Stimulated activated CD4-positive, alpha-beta T cell treated with anti-CD3 and anti-CD28 coated beads, Interleukin-1b, Interleukin-23, amount 100 ng/mL, for 48 hours (primary cell): Measurements from ENCODE around the gene GALNS.
"Not testable (repeated sequence)": the region's sequence is repeated elsewhere in the genome, so short reads cannot be mapped to it uniquely, and the experiment has no call there.

Experiments
- DNase-seq: peaks from one replicate; pipeline ENCODE4 v3.0.0-alpha.2; 2020

Gene GALNS

DNA sequence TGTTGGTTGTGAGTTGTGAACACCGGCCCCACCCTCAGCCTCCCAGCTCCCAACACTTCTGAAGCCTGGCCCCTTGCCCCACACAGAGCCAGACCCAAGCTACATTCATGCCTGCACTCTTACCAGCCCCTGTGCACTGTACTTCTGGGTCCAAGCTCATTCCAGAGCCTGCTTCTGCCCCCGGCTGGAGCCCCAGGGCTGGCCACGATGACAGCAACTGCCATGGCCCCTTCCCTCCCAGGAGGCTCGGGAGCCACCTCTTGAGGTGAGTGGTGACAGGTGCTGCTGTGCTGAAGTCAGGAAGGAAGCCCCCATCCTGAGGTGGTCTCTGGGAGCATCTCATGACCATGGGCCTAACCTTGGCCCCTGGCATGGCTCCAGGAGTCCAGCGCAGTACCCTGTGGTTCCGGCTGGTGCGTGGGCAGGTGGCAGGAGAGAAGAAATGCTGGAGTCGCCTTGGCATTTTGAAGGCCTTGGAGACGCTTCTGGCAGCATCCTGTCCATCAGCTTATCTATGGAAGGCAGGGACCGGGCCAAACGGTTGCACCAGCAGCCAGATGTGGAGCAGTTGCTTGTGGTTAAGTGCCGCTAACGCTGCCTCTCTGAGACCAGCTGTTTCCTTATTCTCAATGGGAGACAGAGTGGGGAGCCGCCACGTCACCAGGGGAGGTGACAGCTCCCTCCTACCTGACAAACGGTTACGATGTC is 57.0 kb downstream of the GALNS start:
- no peak for DNase-seq

DNA sequence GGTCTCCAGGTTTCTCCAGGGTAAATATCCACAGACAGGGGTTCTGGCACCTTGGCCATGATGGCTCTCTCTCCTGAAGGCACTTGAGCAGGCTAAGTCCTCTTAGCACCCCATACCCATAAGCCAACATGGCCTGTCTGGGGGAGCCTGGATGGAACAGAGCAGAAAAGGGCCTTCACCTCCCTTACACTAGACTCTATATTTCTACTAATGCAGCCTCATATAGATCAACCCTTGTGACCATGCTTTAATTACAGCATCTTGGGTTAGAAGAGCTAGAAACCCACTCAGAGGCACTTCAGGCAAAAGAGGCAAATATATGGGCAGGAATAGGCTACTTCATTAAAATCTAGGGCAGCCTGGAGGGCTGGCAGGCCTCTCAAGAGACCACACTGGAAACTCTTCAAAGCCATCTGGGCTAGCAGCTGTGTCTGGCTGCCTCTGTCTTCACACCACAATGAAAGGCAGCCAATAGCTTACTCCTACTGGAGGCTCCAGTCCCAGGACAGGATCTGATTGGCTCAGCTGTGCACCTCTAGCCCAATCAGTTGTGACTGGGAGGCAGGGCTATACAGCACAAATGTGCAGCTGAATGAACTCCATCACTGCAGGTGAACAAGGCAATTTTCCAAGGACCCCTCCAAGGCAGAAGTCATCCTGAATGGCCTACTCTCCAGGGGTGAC is 57.8 kb downstream of the GALNS start:
- no peak for DNase-seq

DNA sequence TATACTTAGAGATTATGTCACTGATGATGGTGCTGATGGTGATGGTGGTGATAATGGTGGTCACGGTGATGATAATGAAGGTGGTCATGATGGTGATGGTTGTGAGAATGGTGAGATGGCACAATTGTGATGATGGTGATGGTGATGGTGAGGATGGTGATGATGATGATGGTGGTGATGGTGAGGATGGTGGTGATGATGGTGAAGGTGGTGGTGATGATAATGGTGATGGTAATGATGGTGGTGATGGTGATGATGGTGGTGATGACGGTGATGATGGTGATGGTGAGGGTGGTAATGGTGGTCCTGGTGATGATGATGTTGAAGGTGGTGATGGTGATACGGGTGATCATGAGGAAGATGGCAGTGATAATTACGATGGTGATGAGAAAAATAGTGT is 58.7 kb downstream of the GALNS start:
- no peak for DNase-seq

DNA sequence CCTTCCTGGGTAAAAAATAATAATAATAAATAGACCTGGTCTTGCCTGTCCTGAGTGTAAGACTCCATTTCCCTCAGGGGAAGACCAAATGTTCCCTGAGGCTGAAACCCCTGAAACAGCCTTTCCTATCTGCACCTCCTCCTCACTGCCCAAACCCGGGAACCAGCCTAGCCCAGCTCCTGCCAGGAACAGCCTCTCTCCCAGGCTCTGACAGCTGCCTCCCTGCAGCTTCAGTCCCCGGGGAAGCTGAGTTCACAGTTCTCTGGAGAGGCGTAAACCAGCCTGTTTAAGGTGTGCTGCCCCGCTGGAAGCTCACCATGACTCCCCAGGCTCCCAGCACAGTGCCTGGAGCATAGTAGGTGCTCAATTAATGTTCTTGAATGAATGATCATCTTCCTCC is 60.5 kb downstream of the GALNS start:
- no peak for DNase-seq

DNA sequence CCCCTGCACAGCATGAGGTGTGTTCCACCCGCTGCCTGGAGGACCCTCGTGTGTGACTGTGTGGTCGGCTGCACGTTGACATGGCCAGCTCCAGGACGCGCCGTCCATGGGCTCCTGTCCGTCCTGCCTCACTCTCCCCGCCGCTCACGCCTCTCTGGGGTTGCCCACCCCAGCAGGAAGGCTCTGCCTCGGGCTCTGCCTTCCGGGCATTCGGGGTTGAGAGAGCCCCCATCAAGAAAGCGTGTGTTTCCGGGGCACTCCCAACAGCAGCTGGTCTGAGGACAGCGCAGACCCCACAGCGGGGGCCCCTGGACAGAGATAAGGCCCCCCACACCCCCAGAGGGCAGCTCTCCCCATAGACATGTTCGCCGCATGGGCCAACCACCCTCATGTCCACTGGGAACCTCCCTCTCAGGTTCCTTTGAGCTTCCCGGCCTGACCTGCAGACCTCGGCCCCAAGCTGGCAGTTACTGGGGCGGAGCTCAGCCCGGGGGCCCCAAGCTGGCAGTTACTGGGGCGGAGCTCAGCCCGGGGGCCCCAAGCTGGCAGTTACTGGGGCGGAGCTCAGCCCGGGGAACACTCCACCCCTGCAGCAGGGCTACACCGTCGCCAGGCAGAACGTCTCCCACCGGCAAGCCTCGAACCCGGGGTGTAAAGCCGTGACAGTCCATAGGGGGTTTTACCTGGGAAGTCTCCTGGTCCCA is 63.3 kb downstream of the GALNS start:
- no peak for DNase-seq

DNA sequence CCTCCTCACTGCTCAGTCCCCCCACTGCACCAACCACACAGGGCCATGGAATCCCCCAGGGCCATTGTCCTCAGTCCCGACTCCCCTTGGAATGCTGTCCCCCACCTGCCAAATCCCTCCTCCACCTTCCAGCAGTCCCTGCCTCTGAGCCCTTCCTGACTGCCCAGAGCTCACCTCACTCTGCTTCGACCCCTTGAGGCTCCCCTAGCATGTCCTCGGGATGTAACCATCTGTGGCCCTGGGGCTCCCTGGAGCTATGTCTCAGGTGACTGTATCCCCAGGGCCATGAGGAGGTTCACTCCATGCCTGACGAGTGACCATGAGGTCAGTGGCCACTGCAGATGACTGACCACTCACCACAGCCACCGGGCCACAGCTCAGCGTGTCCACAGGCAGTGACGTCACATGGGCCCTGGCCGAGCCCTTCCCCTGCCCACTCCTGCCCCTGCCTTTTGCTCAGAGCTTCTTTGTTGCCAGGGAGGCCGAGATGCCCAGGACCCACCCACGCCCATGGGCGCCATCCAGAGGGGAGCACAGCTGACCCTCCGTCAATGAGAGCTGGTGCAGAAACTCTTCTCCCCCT is 64.0 kb downstream of the GALNS start:
- no peak for DNase-seq

DNA sequence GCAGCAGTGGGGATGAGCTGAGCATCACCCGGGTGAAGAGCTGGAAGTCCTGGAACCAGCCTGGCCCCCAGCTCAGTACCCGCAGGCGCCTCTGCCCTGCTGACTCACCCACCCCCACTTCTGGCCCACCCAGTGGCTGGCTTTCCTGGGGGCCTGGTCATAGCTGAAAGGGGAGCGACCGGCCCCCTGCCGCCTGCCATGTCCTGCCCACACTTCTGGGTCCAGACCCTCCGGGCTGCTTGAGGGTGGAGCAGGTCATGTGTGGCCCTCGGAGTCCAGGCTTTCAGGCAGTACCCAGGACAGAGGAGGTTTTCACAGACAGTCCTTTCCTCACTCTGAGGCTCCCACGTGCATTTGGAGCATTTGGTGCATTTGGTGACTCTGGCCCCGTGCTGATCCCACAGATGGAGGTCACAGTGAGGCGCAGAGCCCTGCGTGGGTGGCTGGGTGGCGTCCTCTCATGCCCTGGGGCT is 64.6 kb downstream of the GALNS start:
- DNase-seq, result no peak

DNA sequence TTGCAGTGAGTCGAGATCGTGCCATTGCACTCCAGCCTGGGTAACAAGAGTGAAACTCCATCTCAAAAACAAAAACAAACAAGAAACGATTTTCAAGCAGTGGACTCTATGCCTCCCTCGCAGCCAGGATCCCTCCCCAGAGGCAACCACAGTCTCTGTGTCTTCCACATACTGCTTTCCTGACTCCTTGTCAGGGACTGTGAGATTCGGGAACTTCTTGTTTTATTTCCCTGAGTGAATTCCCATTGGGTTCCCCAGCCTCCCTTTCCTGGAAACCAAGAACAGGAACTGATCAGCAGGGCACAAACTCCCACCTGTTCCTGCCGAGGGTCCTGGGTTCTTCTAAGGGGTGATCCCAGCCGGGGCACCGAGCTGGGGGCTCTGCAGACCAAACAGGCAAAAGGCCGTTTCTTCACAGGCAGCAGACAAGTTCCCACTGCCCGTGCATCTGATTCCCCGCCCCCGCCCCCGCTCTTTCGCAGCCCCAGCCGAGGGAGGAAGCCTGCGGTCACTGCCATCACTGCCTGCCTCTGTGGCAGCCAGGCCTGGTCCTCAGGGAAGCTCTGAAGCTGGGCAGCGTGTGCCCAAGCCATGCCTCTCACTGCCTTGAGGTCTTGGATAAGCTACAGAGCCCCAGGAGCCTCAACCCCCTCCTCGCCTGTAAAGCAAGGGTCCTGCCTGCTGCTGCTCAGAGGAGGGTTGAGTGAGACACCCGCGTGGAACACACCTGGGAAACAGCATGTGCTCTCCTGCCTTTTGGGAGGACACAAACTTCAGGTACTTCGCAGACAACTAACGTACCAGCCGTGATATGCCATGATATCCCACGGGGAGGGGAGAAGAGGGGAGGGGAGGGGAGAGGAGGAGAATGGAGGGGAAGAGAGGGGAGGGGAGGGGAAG is 66.2 kb downstream of the GALNS start:
- DNase-seq, result peak; percentile 63

DNA sequence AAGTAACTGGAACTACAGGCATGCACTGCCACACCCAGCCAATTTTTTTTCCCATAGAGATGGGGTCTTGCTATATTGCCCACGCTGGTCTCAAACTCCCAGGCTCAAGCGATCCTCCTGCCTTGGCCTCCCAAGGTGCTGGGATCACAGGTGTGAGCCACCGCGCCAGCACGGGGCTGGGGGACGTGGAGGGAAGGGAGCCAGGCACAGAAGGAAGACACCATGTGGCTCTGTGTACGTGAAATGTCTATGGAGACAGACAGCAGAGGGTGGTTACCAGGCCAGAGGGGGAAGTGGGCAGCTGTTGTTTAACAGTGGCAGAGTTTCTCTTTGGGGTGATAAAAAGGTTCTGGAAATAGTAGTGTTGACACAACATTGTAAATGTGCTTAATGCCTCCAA is 67.2 kb downstream of the GALNS start:
- no peak for DNase-seq

DNA sequence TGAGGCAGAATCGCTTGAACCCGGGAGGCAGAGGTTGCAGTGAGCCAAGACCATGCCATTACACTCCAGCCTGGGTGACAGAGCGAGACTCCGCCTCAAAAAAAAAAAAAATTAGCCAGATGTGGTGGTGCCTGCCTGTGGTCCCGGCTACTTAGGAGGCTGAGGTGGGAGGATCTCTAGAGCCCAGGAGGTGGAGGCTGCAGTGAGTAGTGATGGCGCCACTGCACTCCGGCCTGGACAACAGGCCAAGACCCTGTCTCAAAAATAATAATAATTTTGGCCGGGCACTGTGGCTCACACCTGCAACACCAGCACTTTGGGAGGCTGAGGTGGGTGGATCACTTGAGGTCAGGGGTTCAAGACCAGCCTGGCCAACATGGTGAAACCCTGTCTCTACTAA is 68.0 kb downstream of the GALNS start:
- DNase-seq, result not testable (repeated sequence)

DNA sequence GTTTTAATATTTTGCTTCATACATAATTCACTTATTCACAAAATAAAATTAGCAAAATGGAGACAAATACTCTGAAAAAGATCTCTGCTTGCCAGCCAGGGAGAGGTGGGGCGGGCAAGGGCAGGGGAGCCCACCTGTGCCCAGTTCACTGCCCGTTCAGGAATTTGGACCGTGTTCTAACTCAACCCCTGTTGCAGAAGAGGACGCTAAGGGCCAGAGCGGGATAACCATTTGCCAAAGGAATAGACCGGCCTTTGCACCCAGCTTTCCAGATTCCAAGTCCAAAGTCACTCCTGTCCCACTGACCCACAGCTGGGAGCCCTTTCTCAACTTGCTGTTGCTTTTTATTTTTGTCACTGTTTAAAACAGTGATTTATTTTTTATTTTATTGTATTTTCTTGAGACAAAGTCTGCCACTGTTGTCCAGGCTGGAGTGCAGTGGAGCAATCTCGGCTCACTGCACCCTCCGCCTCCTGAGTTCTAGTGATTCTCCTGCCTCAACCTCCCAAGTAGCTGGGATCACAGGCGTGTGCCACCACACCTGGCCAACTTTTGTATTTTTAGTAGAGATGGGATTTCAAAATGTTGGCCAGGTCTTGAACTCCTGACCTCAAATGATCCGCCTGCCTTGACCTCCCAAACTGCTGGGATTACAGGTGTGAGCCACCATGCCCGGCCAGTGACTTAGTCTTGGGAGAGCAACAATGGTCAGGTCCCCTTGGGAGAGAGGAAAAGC is 69.0 kb downstream of the GALNS start:
- no peak for DNase-seq

DNA sequence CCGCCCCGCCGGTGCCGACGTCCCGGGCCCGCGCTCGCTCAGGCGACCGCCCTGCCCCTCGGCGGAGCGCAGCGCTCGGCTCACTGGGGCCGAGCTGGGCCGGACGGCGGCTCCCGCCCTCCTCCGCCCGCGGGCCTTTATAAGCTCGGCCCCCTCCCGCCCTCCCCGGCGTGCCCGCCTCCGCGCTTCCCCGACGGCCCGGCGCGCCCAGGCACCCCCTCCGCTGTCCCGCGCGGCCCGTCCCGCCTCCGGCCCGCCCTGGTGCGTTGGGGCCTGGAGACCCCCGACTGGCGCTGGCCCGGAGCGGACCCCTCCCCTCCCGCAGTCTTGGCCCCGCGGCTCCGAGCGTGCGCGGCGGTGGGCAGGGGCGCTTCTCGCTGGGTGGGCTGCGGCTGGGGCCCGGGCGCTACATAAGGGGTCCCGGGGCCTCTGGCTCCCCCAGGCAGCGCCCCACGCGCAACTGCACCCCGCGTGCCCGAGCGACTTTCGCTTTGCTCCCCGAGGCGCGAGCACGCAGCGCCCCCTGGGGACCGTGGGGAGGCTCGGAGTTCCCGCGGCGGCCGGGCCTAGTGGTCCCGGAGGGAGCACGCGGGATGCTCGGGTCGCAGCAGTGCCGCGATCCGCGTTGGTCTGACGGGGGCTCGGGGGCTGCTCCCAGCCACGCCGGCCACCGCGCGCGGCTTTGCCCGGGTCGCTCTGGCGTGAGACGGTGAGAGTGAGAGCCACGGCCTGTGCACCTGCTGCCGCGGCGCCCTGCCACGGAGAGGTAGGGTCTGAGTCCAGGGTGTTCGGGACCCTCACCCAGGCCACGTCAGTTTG is 71.4 kb downstream of the GALNS start, which contains the start of gene PIEZO1:
Gene PIEZO1, minus strand, starts transcription at position 115 of the 819 bp plus-strand sequence. CDS start 256 bp downstream, outside the sequence.
- DNase-seq, result peak; percentile 67

DNA sequence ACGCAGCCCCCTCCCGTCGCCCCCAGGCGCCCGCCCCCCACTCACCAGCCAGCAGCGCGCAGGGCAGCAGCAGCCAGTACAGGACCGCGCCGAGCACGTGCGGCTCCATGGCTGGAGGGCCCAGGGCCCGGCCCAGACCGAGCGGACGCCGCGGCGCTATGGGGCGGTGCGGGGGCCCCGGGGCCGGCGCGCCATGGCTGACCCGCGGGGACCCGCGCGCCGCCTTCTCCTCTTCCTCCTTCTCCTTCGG is 72.0 kb downstream of the GALNS start:
- no peak for DNase-seq

DNA sequence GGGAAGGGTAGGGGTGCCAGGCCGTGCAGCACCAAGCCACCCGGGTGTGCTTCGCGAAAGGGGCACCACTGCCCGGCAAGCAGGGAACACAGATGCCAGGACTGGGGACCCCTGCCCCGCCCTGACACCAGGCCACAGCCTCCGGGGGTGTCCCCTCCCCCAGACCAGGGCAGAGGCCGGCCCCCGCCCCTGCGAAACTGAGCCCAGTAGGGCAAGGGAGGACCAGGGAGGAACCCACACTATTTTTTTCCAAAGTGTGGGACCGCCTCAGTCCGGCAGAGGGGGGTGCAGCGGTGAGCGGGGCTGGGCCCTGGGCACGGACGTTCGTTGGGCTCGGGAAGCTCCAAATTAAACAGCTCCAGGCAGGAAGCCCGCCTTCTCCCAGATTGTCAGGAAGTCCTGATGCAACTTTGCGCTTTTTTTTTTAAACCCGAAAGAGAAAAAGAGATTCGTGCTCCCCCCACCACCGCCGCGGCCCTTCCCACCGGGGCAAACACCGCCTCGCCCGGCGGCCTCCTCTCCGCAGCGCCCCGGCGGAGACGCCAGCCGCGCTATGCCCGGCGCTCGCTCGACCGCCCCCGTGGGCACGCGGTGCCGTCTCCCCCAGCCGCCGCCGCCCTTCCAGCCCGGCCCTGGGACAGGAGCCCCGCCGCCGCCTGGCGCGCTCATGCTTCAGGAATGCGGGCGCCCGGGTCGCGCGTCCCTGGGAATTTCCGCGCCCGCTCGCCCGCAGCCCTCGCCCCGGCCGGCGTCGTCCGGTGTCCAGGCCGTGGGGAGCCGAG is 72.5 kb downstream of the GALNS start:
- peak; percentile 48 for DNase-seq

DNA sequence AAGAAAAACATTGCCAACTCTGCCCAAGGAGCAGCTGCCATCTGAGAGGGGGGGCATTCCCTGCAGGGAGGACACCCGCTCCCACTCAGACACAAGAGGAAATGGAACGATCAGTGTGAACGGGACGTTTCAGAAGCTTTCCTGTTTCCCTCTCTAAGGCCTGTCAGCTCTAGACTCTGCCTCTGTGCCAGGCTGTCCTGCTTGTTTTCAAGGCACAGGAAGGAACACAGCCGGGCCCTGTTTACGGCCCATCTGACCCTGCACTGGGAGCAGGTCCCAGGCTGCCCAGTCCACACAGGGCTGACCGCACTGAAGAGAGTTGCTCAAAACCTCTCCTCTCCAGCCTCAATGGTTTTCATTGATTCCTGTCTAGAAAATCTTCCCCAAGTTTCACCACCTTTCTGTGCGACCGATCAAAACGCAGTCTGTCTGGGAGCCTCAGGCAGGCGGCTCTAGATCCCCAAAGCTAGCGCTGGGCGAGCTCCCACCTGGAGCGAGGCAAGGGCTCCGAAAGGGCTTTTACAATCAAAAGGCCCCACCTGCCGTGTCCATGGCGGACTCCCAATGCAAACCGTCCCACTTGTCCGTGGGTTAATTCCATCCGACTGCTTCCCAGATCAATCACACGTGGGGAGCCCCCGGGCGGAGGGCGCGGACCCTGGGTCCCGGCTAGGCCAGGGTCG is 73.2 kb downstream of the GALNS start:
- no peak for DNase-seq

DNA sequence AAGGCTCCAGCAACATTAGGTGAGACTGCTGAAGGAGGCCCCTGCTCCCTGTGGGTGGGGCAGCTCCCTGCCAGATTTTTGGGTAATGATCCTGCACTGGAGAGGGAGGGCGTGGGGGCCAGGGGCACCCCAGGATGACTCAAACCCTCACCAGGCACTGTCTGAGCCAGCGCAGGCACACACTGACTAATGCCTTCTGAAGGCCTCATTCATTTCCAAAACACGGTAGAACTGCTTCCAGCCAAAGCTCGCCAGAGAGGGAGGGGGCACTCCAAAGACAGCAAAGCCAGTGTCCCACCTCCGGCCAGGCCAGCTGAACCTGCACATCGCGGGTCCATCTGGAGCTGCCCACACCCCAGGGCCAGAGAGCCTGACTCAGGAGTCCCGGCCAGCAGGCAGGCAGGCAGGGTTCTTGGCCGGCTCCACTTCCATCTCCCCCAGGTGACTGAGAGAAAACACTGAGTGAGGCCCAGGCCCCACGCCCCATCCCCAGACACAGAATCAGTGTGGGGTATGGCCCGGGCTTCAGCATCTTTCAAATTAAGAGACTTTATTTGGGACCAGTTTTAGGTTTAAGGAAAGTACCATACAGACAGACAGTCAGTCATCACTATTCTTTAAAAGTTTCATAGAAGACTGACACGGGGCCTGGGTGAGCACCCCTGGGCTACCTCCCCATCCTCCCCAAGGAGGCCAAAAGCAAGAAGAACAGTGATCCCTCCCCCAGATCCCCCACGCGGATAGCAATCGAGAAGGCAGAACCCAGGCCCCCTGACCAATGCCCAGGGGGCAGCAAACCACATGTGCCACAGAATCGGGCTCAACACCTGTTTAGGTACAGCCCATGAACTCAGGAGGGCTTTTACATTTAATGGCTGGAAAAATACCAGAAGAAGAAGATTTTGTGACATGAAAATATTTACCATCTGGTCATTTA is 74.0 kb downstream of the GALNS start:
- peak; percentile 89 for DNase-seq

DNA sequence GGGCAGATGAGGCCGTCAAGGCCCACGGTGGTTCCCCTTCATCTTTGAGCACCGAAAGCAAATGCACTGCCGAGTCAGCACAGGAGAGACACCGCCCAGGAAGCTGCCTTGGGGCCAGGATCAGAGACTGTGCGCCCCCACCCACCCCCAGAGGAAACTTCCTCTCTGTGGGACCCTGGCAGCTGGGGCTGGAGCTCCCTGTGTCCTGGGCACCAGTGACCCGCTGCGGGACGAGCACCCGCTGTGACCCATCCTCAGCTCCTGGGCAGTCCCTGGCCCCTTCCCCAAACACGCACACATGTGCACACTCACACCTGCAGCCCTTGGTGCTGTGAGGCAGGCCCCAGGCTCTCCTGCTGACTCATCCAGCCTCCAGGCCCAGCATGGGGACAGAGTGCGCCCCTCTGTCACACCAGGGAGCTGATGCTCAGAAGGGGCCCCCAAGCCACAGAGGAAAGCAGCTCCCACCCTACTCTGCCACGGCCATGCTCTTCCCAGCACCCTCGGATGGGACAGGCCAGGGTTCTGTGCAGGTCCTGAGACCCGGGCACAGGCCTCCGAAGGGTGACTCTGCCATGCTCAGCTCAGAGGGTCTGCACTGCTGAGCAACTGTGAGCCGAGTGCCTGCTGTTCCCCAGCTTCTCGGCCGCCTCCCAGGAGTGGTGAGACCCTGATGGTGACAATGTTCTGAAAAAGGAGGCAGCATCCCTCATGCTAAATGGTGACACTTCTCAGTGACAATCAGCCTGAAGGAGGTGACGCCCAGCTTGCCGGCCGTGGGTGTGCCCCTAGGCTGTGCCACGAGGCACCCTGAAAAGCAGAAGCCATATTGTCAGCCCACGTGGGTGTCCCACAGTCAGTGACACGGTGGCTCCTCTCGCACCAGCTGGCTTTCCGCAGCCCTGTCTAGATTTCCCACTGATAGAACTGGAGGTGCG is 75.3 kb downstream of the GALNS start:
- DNase-seq, result peak; percentile 80
